HEK293T (cell line): ENCODE measurements around the gene ZCCHC4.

Experiments
- CTCF ChIA-PET: fragments of 350-600 bp; formaldehyde crosslinking; extraction: SDS; loops from one replicate; lab custom pipeline; 2021; ENCODE audit warnings: antibody characterized with exemption, inconsistent platforms; lab: Yijun Ruan, JAX
- POLR2A ChIA-PET: fragments of 350-600 bp; formaldehyde crosslinking; extraction: SDS; loops from one replicate; lab custom pipeline; 2020; ENCODE audit warnings: antibody characterized with exemption, inconsistent platforms; lab: Yijun Ruan, JAX
- DNase-seq: peaks from one replicate; pipeline ENCODE4 v3.0.0; 2012; ENCODE audit warnings: mixed read lengths; ENCODE audit errors: extremely low spot score
- ARNT ChIP-seq: fragments of 450-650 bp; IDR thresholded peaks from 2 replicates; pipeline ENCODE4 v1.6.1; 2017; ENCODE audit warnings: mild to moderate bottlenecking
- BHLHE40 ChIP-seq: fragments of 450-650 bp; IDR thresholded peaks from 2 replicates; pipeline ENCODE4 v1.6.1; 2016; ENCODE audit warnings: mild to moderate bottlenecking, moderate library complexity, borderline replicate concordance
- CTBP1 ChIP-seq: fragments of 450-650 bp; IDR thresholded peaks from 2 replicates; pipeline ENCODE4 v1.6.1; 2016; ENCODE audit warnings: borderline replicate concordance
- ELF4 ChIP-seq: fragments of 450-650 bp; IDR thresholded peaks from 2 replicates; pipeline ENCODE4 v1.6.1; 2017; ENCODE audit warnings: antibody characterized with exemption
- FOXA1 ChIP-seq: fragments of 450-650 bp; IDR thresholded peaks from 2 replicates; pipeline ENCODE4 v1.6.1; 2016; ENCODE audit warnings: mild to moderate bottlenecking
- FOXK2 ChIP-seq: fragments of 450-650 bp; IDR thresholded peaks from 2 replicates; pipeline ENCODE4 v1.6.1; 2016; ENCODE audit warnings: mild to moderate bottlenecking
- FOXM1 ChIP-seq: fragments of 450-650 bp; IDR thresholded peaks from 2 replicates; pipeline ENCODE4 v1.6.1; 2017; ENCODE audit warnings: mild to moderate bottlenecking, borderline replicate concordance
- HDGF ChIP-seq: fragments of 450-650 bp; IDR thresholded peaks from 2 replicates; pipeline ENCODE4 v1.6.1; 2017; ENCODE audit warnings: antibody characterized with exemption, borderline replicate concordance
- L3MBTL2 ChIP-seq: fragments of 450-650 bp; conservative IDR thresholded peaks from 2 replicates; pipeline ENCODE4 v1.6.1; 2016; ENCODE audit warnings: mild to moderate bottlenecking
- LEF1 ChIP-seq: fragments of 450-650 bp; IDR thresholded peaks from 2 replicates; pipeline ENCODE4 v1.6.1; 2017; ENCODE audit warnings: mild to moderate bottlenecking, borderline replicate concordance
- NFRKB ChIP-seq: fragments of 450-650 bp; IDR thresholded peaks from 2 replicates; pipeline ENCODE4 v1.6.1; 2016; ENCODE audit warnings: mild to moderate bottlenecking, moderate library complexity
- PKNOX1 ChIP-seq: fragments of 450-650 bp; IDR thresholded peaks from 2 replicates; pipeline ENCODE4 v1.6.1; 2016
- SP1 ChIP-seq: fragments of 450-650 bp; IDR thresholded peaks from 2 replicates; pipeline ENCODE4 v1.6.1; 2017
- SUZ12 ChIP-seq: fragments of 450-650 bp; IDR thresholded peaks from 2 replicates; pipeline ENCODE4 v1.6.1; 2016; ENCODE audit warnings: mild to moderate bottlenecking
- TARDBP ChIP-seq: fragments of 450-650 bp; IDR thresholded peaks from 2 replicates; pipeline ENCODE4 v1.6.1; 2016
- ZNF384 ChIP-seq: fragments of 450-650 bp; IDR thresholded peaks from 2 replicates; pipeline ENCODE4 v1.6.1; 2016

Gene ZCCHC4

GRCh38 chr4:25312496-25313200, at the start of gene ZCCHC4:
Gene ZCCHC4, plus strand, starts transcription at chr4:25312774. Its CDS starts 36 bp downstream, at chr4:25312810.
- POLR2A ChIA-PET = interaction anchor here (0.6 to 1.7 kb wide), 11 partner anchors 9 to 153 kb away, joined by 3 to 7 read pairs (median 4); partner anchors contain the start of genes ANAPC4 and SEPSECS

GRCh38 chr4:25271866-25272265, 40.7 kb upstream of the ZCCHC4 start:
- no peak for DNase-seq
- ChIA-PET POLR2A (no interaction called here), CTCF (no interaction called here)
- no peak for TF ChIP-seq NFRKB
- TF ChIP-seq L3MBTL2 = no peak
- no peak for TF ChIP-seq ARNT
- no peak for TF ChIP-seq CTBP1
- no peak for TF ChIP-seq TARDBP
- no peak for TF ChIP-seq BHLHE40
- TF ChIP-seq FOXM1 = no peak
- no peak for TF ChIP-seq FOXA1
- no peak for TF ChIP-seq FOXK2
- no peak for TF ChIP-seq LEF1
- no peak for TF ChIP-seq ZNF384
- no peak for TF ChIP-seq SP1
- no peak for TF ChIP-seq PKNOX1
- no peak for TF ChIP-seq ELF4
- TF ChIP-seq SUZ12 = no peak
- no peak for TF ChIP-seq HDGF

More at GRCh38 chr4:25312496-25313200, at the start of gene ZCCHC4:
- peak; percentile 86 for DNase-seq
- TF ChIP-seq FOXK2 (no peak), ELF4 (no peak), L3MBTL2 (0 out of 2 replicates have a peak, but pooled peaks have one; percentile 10), FOXM1 (no peak; the same call in 1 of the 2 replicates), SP1 (no peak; the same call in 1 of the 2 replicates), ARNT (0 out of 2 replicates have a peak, but pooled peaks have one; percentile 52), FOXA1 (no peak), NFRKB (peak; percentile 63; the same call in 1 of the 2 replicates), BHLHE40 (no peak), PKNOX1 (no peak), LEF1 (no peak), TARDBP (no peak)
- CTCF ChIA-PET = interaction anchor here (0.6 to 1.5 kb wide), 17 partner anchors 9 to 471 kb away, joined by 3 to 10 read pairs (median 4); partner anchors contain the start of gene PI4K2B

GRCh38 chr4:25280210-25280609, 32.4 kb upstream of the ZCCHC4 start:
- POLR2A ChIA-PET = no interaction called here
- CTCF ChIA-PET = no interaction called here
- no peak for DNase-seq
- no peak for TF ChIP-seq SP1
- TF ChIP-seq LEF1 = no peak
- TF ChIP-seq CTBP1 = no peak

- TF ChIP-seq FOXK2 = no peak
- TF ChIP-seq SUZ12 = no peak
- TF ChIP-seq CTBP1 = no peak
- no peak for TF ChIP-seq NFRKB
- ChIA-PET CTCF (interaction anchor here (0.6 kb wide), 1 partner anchor 84 kb away, joined by 4 read pairs; no protein-coding TSS in a partner anchor), POLR2A (no interaction called here)
- no peak for DNase-seq
Observed at GRCh38 chr4:25283948-25284347, 28.6 kb upstream of the ZCCHC4 start.

GRCh38 chr4:25284466-25284865, 28.1 kb upstream of the ZCCHC4 start:
- ChIA-PET POLR2A (no interaction called here), CTCF (no interaction called here)
- TF ChIP-seq FOXA1 (no peak), HDGF (no peak), PKNOX1 (no peak), BHLHE40 (no peak)
- DNase-seq = no peak

- no peak for DNase-seq
- TF ChIP-seq SUZ12 = no peak
- TF ChIP-seq L3MBTL2 = no peak
- TF ChIP-seq CTBP1 = no peak
- no peak for TF ChIP-seq SP1
- no peak for TF ChIP-seq NFRKB
- no peak for TF ChIP-seq FOXA1
- no peak for TF ChIP-seq ELF4
- no peak for TF ChIP-seq FOXK2
- TF ChIP-seq PKNOX1 = no peak
- no peak for TF ChIP-seq TARDBP
- TF ChIP-seq BHLHE40 = no peak
- TF ChIP-seq FOXM1 = no peak
- no peak for TF ChIP-seq ARNT
- no peak for TF ChIP-seq ZNF384
- ChIA-PET CTCF (no interaction called here), POLR2A (no interaction called here)
Observed at GRCh38 chr4:25290490-25291067, 22.0 kb upstream of the ZCCHC4 start.
